Pericardium fibroblast (primary cell): ENCODE measurements around the gene PHF10. TPM values are rescaled to one million over a fixed set of nuclear protein-coding genes. Genes with fewer than 3 reads are reported as not detected.

ENCODE experiments used
- total RNA-seq: library from RNA; depleted of rRNA; stranded (reverse); fragments of >200 nt; gene quantifications from 2 replicates; pipeline ENCODE4 v1.2.3, GENCODE V29; 2015

Gene PHF10
- 7.7 and 12.5 TPM in 2 replicates for total RNA-seq

GRCh38 chr6:169724494-169725124 is at the start of gene PHF10:
TSS of gene PHF10 (minus strand) at chr6:169724500. CDS start at chr6:169723931, 569 bp downstream.

GRCh38 chr6:169751242-169752073 is 27.2 kb upstream of the PHF10 start, which contains the start of the genes DYNLT2 and ERMARD:
TSS of gene DYNLT2 (minus strand) at chr6:169751572. CDS start at chr6:169751458, 114 bp downstream.
TSS of gene ERMARD (plus strand) at chr6:169751622. CDS start at chr6:169751658, 36 bp downstream.

DNA sequence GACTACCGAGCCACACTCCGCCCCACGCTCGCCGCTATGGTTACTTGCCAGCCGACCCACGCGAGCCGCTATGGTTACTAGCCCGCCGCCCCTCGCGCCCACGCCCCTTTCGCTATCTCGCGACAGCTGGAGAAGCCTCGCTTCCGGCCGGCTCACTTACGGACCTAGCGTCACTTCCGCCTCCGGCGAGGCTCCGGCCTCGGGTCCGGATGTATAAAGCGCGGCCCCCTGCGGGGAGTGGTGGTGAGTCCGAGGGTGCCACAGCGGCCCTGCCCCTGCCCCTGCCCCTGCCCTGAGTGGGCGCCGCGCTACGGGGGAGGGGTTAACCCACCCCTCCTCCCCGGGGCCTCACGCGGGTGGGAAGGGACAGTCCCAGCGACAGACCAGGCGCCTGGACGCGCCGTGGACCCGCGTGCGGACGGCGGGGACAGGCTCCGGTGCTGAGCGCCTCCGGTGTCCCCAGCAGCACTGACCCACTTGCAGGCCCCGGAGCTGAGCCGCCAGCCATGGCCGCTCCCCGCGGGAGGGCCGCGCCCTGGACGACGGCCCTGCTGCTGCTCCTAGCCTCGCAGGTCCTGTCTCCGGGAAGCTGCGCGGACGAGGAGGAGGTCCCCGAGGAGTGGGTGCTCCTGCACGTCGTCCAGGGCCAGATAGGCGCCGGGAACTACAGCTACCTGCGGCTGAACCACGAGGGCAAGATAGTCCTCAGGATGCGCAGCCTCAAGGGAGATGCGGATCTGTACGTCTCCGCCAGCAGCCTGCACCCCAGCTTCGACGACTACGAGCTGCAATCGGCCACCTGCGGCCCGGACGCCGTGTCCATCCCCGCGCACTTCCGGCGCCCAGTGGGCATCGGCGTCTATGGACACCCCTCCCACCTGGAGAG is 22.1 kb downstream of the PHF10 start, which contains the start of the genes C6orf120 and WDR27:
C6orf120 (plus strand) TSS at position 173 of the 886 bp plus-strand sequence; CDS start at position 507, 334 bp downstream.
WDR27 (minus strand) TSS at position 76 of the 886 bp plus-strand sequence. CDS start 13,024 bp downstream, outside the sequence.

Other genes with a start within 250 kb of the PHF10 start
- 9.0 and 17.0 TPM in 2 replicates for gene WDR27, start 22.5 kb downstream of the PHF10 start, total RNA-seq
- gene C6orf120, start 22.4 kb downstream of the PHF10 start, total RNA-seq, result 63.1 and 69.4 TPM in 2 replicates
- 0.43 and 0.47 TPM in 2 replicates for gene DYNLT2, start 27.1 kb upstream of the PHF10 start, total RNA-seq
- gene ERMARD, start 27.1 kb upstream of the PHF10 start, total RNA-seq, result 13.2 and 27.5 TPM in 2 replicates